ENCODE data around the gene GBP1. TPM values are rescaled to one million over a fixed set of nuclear protein-coding genes. Genes with fewer than 3 reads are reported as not detected.

The GBP1 gene
- total and polyA plus RNA-seq, 2 donors (not counting 1 experiment from before 2014, with no cell fraction given): 45.6 to 74.2 TPM

DNA sequence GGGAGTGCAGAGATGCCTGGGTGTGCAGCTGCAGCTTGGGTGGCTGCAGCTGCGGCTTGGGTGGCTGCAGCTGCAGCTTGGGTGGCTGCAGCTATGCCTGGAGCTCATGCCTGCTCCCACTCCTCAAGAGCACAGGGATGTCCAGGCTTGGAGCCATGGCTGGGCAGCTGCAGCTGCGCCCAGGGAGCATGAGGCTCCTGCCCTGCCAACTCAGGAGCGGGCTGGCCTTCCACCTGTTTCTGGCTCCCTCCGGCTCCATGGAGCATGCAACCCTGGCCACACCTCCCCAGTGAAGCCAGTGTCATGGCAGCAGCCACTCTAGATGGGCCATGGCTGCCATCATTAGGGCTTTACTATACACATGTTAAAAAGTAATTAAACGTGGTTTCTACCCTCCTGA is 21.1 kb downstream of the GBP1 start:
- no peaks in the 10 kb centered on the region for H3K79me2 ChIP-seq (ENCODE audit: control insufficient read depth, insufficient read depth, low read length)
- H3K27me3 ChIP-seq (ENCODE audit: control insufficient read depth, insufficient read depth, low read length): no peaks in the 10 kb centered on the region
- H4K20me1 ChIP-seq (ENCODE audit: control insufficient read depth, extremely low read depth, insufficient read depth, low read length): no peaks in the 10 kb centered on the region
- no peak overlapping the region for H2AFZ ChIP-seq (ENCODE audit: low read length)
- no peak overlapping the region for H3K4me2 ChIP-seq (ENCODE audit: extremely low read depth, insufficient read depth, low read length)
- no peaks in the 10 kb centered on the region for H3K9me3 ChIP-seq (ENCODE audit: control insufficient read depth, insufficient read depth, low read depth, low read length)
- no peak overlapping the region for H3K27ac ChIP-seq (ENCODE audit: insufficient read depth, low read length)
- DNase-seq (ENCODE audit: low read depth in 2 of 2): no peak
- H3K36me3 ChIP-seq (ENCODE audit: control insufficient read depth, insufficient read depth, low read length): no peaks in the 10 kb centered on the region
- TF ChIP-seq EZH2 (IDR thresholded peaks at IDR 0.05; ENCODE audit: low read length, missing control alignments) (no peak), CTCF (conservative IDR thresholded peaks at IDR 0.05 in 1 of 2, IDR thresholded peaks at IDR 0.05 in 1 of 2; ENCODE audit: low read depth in 1 of 2, low read length in 2 of 2) (no peak)
- H3K9ac ChIP-seq (ENCODE audit: insufficient read depth, low read length): no peak overlapping the region
- peaks cover 2% of the 10 kb centered on the region for H3K4me1 ChIP-seq (ENCODE audit: control insufficient read depth, extremely low read depth, insufficient read depth, low read length)
- H3K4me3 ChIP-seq (replicated peaks in 1 of 4; ENCODE audit: control extremely low read depth in 1 of 4, insufficient read depth in 1 of 4, low read depth in 3 of 4, low read length in 4 of 4): no peak overlapping the region

DNA sequence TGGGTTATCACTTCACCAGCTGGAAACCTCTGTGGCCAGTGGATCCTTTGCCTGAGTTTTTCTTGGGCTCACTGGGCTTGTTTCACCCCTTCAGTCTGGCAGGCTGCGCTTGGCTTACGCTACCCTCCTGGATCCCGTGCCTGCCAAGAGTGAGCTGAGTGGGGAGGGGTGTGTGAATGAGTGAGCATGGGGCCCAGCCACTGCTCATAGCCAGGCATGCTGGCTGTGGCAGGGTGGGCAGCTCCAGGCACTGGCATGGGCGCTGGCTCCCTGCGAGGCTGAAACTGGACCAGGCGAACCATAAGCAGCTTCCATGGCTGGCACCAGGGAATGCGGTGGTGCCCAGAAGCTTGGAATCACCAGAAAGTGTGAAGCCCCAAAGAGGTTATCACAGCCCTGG is 22.5 kb downstream of the GBP1 start:
- Histone ChIP-seq H3K4me1 (ENCODE audit: control insufficient read depth, extremely low read depth, insufficient read depth, low read length) (peaks cover 2% of the 10 kb centered on the region), H3K36me3 (ENCODE audit: control insufficient read depth, insufficient read depth, low read length) (no peaks in the 10 kb centered on the region), H3K9ac (ENCODE audit: insufficient read depth, low read length) (no peak overlapping the region), H3K27ac (ENCODE audit: insufficient read depth, low read length) (no peak overlapping the region), H4K20me1 (ENCODE audit: control insufficient read depth, extremely low read depth, insufficient read depth, low read length) (no peaks in the 10 kb centered on the region), H3K4me3 (replicated peaks in 1 of 4; ENCODE audit: control extremely low read depth in 1 of 4, insufficient read depth in 1 of 4, low read depth in 3 of 4, low read length in 4 of 4) (no peak overlapping the region), H3K9me3 (ENCODE audit: control insufficient read depth, insufficient read depth, low read depth, low read length) (no peaks in the 10 kb centered on the region), H3K27me3 (ENCODE audit: control insufficient read depth, insufficient read depth, low read length) (no peaks in the 10 kb centered on the region), H3K79me2 (ENCODE audit: control insufficient read depth, insufficient read depth, low read length) (no peaks in the 10 kb centered on the region), H3K4me2 (ENCODE audit: extremely low read depth, insufficient read depth, low read length) (no peak overlapping the region), H2AFZ (ENCODE audit: low read length) (no peak overlapping the region)
- TF ChIP-seq CTCF (conservative IDR thresholded peaks at IDR 0.05 in 1 of 2, IDR thresholded peaks at IDR 0.05 in 1 of 2; ENCODE audit: low read depth in 1 of 2, low read length in 2 of 2) (no peak), EZH2 (IDR thresholded peaks at IDR 0.05; ENCODE audit: low read length, missing control alignments) (no peak)
- no peak for DNase-seq (ENCODE audit: low read depth in 2 of 2)

DNA sequence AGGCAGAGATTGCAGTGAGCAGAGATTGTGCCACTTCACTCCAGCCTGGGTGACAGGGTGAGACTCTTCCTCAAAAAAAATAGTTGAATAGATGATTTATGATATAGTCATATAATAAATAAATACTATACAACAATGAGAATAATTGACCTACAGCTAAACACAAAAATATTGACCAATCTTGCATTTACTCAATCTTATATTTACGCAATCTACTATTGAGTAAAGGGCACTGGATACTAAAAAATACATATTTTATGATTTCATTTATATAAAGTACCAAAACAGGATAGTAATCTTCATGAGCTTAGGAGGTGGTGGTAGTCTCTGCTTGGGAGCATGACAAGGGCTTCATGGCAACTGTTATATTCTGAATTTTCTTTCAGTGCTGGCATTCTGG is 23.3 kb downstream of the GBP1 start:
- no peak overlapping the region for H2AFZ ChIP-seq (ENCODE audit: low read length)
- H3K27me3 ChIP-seq (ENCODE audit: control insufficient read depth, insufficient read depth, low read length): no peaks in the 10 kb centered on the region
- H3K9me3 ChIP-seq (ENCODE audit: control insufficient read depth, insufficient read depth, low read depth, low read length): no peaks in the 10 kb centered on the region
- no peak overlapping the region for H3K4me2 ChIP-seq (ENCODE audit: extremely low read depth, insufficient read depth, low read length)
- H3K36me3 ChIP-seq (ENCODE audit: control insufficient read depth, insufficient read depth, low read length): no peaks in the 10 kb centered on the region
- peak in 1 of 2 donors; percentile 20 for DNase-seq (ENCODE audit: low read depth in 2 of 2)
- peaks cover 2% of the 10 kb centered on the region for H3K4me1 ChIP-seq (ENCODE audit: control insufficient read depth, extremely low read depth, insufficient read depth, low read length)
- H3K9ac ChIP-seq (ENCODE audit: insufficient read depth, low read length): no peak overlapping the region
- H3K27ac ChIP-seq (ENCODE audit: insufficient read depth, low read length): no peak overlapping the region
- TF ChIP-seq EZH2 (IDR thresholded peaks at IDR 0.05; ENCODE audit: low read length, missing control alignments) (no peak), CTCF (conservative IDR thresholded peaks at IDR 0.05 in 1 of 2, IDR thresholded peaks at IDR 0.05 in 1 of 2; ENCODE audit: low read depth in 1 of 2, low read length in 2 of 2) (no peak)
- no peak overlapping the region for H3K4me3 ChIP-seq (replicated peaks in 1 of 4; ENCODE audit: control extremely low read depth in 1 of 4, insufficient read depth in 1 of 4, low read depth in 3 of 4, low read length in 4 of 4)
- no peaks in the 10 kb centered on the region for H4K20me1 ChIP-seq (ENCODE audit: control insufficient read depth, extremely low read depth, insufficient read depth, low read length)
- H3K79me2 ChIP-seq (ENCODE audit: control insufficient read depth, insufficient read depth, low read length): no peaks in the 10 kb centered on the region
